A673 (cell line): ENCODE data around the gene UBXN2A. TPM values are rescaled to one million over a fixed set of nuclear protein-coding genes. Genes with fewer than 3 reads are reported as not detected.

Source experiments
- BruUV-seq: library from RNA; stranded (reverse); fragments of 400-500 nt; replicated peaks from 2 replicates; lab custom pipeline; 2021; lab: Mats Ljungman, UMichigan
- CTCF ChIA-PET: fragments of 300-600 bp; sonication (Branson Sonifier 250); formaldehyde crosslinking; loops from one replicate; lab custom pipeline; 2022; ENCODE audit warnings: antibody characterized with exemption; lab: Charles Lee
- POLR2A ChIA-PET: fragments of 300-600 bp; sonication (Branson Sonifier 250); formaldehyde crosslinking; loops from one replicate; lab custom pipeline; 2022; ENCODE audit warnings: antibody characterized with exemption; ENCODE audit not compliant: low non-redundant PET; lab: Charles Lee
- DNase-seq: peaks from one replicate; pipeline ENCODE4 v3.0.0-alpha.2; 2015; ENCODE audit warnings: low spot score
- H3K27ac ChIP-seq: fragments of 200-600 bp; sonication (generic); 2 replicates; pipeline ENCODE4 v1.5.1; 2016; ENCODE audit warnings: mixed run types, low read depth, mild to moderate bottlenecking, mixed read lengths, antibody characterized with exemption, low read length; ENCODE audit not compliant: poor library complexity, severe bottlenecking
- H3K27me3 ChIP-seq: fragments of 200-600 bp; sonication (generic); replicated peaks from 2 replicates; pipeline ENCODE4 v1.6.1; 2017; ENCODE audit warnings: mixed run types, low read depth, mild to moderate bottlenecking, mixed read lengths, antibody characterized with exemption, low read length; ENCODE audit not compliant: insufficient read depth, poor library complexity
- H3K36me3 ChIP-seq: fragments of 200-600 bp; sonication (generic); 2 replicates; pipeline ENCODE4 v1.6.1; 2016; ENCODE audit warnings: mixed run types, mild to moderate bottlenecking, mixed read lengths, antibody characterized with exemption, low read length; ENCODE audit not compliant: insufficient read depth, poor library complexity, severe bottlenecking
- H3K4me1 ChIP-seq: fragments of 200-600 bp; sonication (generic); 2 replicates; pipeline ENCODE4 v1.6.1; 2017; ENCODE audit warnings: mixed run types, mild to moderate bottlenecking, mixed read lengths, antibody characterized with exemption, low read length; ENCODE audit not compliant: insufficient read depth, poor library complexity, severe bottlenecking
- H3K4me3 ChIP-seq: fragments of 200-600 bp; sonication (generic); 2 replicates; pipeline ENCODE4 v1.5.1; 2016; ENCODE audit warnings: low read depth, mixed run types, mild to moderate bottlenecking, mixed read lengths, low read length; ENCODE audit not compliant: poor library complexity, severe bottlenecking
- H3K9me3 ChIP-seq: fragments of 200-600 bp; sonication (generic); 2 replicates; pipeline ENCODE4 v1.6.1; 2016; ENCODE audit warnings: mixed run types, low read depth, mild to moderate bottlenecking, mixed read lengths, antibody characterized with exemption, low read length; ENCODE audit not compliant: poor library complexity, severe bottlenecking
- EZH2 ChIP-seq: fragments of 200-600 bp; sonication (generic); IDR thresholded peaks from 2 replicates; pipeline ENCODE4 v1.6.1; 2017; ENCODE audit warnings: borderline replicate concordance, low read depth, mild to moderate bottlenecking, mixed read lengths, antibody characterized with exemption, low read length; ENCODE audit not compliant: poor library complexity, severe bottlenecking
- intact Hi-C: fragments of 100-400 bp; cut with micrococcal nuclease; formaldehyde crosslinking; loops from one replicate; pipeline ENCODE4 v1.10.0; 2022; ENCODE audit not compliant: unreplicated experiment
- total RNA-seq: library from RNA; stranded (reverse); gene quantifications from 2 replicates; pipeline ENCODE4 v1.2.3, GENCODE V29; 2021
- TF ChIP-seq, protein P1 (sequence below): fragments of 300-800, 200-600 bp; sonication (generic); conservative IDR thresholded peaks from 2 replicates; pipeline ENCODE4 v1.5.1; 2017; ENCODE audit warnings: low read depth, mild to moderate bottlenecking, antibody characterized with exemption, low read length, moderate library complexity, mixed read lengths

The UBXN2A gene
- total RNA-seq, 1 experiment from 2014 or later, result 18.3 TPM

DNA sequence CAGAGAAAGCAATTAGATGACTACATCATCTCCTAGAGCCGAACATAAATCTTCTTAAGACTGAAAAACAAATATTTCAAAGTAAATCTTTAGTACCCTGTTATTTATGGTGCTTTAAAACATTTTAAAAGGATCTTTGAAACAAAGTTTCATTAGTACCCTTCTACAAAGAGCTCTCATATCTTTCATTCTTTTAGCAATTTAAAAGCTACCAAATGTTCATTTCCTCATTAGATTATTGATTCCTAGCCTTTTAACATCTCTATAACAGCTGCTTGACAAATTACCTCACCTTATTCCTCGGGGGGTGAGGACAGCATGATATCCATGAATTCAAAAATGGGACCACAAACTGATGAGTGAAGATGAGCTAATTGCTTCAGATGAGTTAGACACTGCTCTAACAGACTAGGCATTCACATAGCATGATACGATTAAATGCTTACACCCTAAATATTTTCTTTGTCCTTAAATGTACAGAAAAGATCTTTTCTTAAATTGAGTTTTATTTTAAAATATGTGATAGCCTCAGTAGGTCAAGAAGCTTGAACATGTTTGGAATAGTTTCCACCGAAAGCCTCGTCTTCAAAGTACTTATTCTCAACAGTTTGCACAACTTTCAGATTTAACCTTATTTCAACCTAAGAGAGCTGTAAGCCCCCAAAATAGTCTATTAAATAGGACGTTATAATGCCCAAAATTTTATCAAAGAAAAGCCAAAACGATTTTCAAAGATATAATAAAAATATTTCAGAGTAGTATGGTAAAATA is 15.5 kb upstream of the UBXN2A start:
- no peak for TF ChIP-seq EZH2
- TF ChIP-seq, protein P1, sequence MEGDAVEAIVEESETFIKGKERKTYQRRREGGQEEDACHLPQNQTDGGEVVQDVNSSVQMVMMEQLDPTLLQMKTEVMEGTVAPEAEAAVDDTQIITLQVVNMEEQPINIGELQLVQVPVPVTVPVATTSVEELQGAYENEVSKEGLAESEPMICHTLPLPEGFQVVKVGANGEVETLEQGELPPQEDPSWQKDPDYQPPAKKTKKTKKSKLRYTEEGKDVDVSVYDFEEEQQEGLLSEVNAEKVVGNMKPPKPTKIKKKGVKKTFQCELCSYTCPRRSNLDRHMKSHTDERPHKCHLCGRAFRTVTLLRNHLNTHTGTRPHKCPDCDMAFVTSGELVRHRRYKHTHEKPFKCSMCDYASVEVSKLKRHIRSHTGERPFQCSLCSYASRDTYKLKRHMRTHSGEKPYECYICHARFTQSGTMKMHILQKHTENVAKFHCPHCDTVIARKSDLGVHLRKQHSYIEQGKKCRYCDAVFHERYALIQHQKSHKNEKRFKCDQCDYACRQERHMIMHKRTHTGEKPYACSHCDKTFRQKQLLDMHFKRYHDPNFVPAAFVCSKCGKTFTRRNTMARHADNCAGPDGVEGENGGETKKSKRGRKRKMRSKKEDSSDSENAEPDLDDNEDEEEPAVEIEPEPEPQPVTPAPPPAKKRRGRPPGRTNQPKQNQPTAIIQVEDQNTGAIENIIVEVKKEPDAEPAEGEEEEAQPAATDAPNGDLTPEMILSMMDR, result no peak
- no TSS peak for BruUV-seq
- ChIA-PET POLR2A (no interaction called here), CTCF (interaction anchor here (0.5 kb wide), 1 partner anchor 100 kb away, joined by 5 read pairs; no protein-coding TSS in a partner anchor)
- no peaks in the 10 kb centered on the region for H3K27me3 ChIP-seq
- peak overlapping the region; percentile 29 for H3K27ac ChIP-seq
- DNase-seq, result peak; percentile 19
- no peaks in the 10 kb centered on the region for H3K9me3 ChIP-seq
- H3K36me3 ChIP-seq, result no peaks in the 10 kb centered on the region
- peak overlapping the region; percentile 99 for H3K4me3 ChIP-seq
- intact Hi-C loops, result loop anchor here (5.0 kb wide), 1 partner anchor 158 kb away; the partner anchor contains the start of gene TP53I3
- peaks cover 10% of the 10 kb centered on the region for H3K4me1 ChIP-seq

DNA sequence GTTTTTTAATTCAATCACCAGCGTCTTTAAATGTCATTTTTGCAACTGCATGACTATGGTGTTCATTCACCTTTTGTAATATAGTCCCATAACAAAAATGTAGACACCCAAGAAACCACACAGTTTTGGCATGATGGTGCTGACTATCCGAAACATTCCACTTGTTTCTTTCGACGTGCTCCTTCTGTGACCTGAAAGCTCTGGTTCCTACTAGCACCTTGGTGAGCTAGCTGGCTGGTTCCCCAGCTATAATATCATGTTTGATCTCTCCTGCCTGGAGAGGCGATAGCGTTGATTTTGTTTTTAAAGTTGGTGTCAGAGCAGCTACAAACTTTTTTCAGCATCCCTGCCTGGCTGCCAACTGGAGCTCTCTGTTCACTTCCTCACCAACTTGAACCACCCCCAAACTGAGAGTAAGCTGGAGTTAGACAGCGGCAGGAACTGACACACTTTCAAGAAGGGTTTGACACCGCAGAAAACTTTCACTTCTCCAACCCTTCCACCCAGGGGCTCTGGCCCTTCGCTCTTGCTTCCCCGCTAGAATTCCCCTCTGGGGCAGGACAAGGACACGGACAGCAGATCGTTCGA is 14.5 kb upstream of the UBXN2A start:
- CTCF ChIA-PET, result interaction anchor here (1.7 kb wide), 1 partner anchor 101 kb away, joined by 8 read pairs; no protein-coding TSS in a partner anchor
- Histone ChIP-seq H3K4me1 (peaks cover 10% of the 10 kb centered on the region), H3K27ac (peak overlapping the region; percentile 99), H3K36me3 (no peaks in the 10 kb centered on the region), H3K9me3 (no peaks in the 10 kb centered on the region), H3K27me3 (no peaks in the 10 kb centered on the region), H3K4me3 (peak overlapping the region; percentile 99)
- BruUV-seq, result TSS peak; percentile 46
- no peak for TF ChIP-seq EZH2
- TF ChIP-seq, protein P1, result no peak
- intact Hi-C loops, result loop anchor here (5.0 kb wide), 1 partner anchor 157 kb away; the partner anchor contains the start of gene TP53I3
- POLR2A ChIA-PET, result no interaction called here
- peak; percentile 78 for DNase-seq

DNA sequence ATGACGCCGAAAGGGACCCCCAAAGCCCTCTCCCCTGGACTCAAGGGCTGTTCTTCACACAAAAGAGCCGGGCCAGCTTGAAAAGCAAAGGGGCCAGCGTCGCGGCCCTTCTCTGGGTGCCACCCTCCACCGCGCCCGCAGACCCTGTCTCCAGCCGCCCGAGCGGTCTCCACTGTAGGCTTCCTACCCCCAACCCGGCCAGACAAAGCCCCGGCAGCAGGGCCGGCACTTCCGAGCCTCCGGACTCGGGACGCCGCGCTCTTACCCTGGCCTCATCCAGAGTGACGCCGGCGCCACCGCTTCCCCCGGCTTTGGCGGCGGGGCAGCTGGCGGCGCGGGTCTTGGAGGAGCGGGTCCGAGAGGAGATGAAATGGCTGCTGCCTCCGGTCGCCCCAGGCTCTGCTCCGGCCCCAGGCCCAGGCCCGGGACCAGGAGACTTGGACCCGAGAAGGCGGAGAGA is 13.9 kb upstream of the UBXN2A start:
- POLR2A ChIA-PET, result no interaction called here
- Histone ChIP-seq H3K4me3 (peak overlapping the region; percentile 99), H3K9me3 (no peaks in the 10 kb centered on the region), H3K27me3 (no peaks in the 10 kb centered on the region), H3K4me1 (peaks cover 10% of the 10 kb centered on the region), H3K36me3 (no peaks in the 10 kb centered on the region), H3K27ac (peak overlapping the region; percentile 99)
- TF ChIP-seq, protein P1, result no peak
- TF ChIP-seq EZH2, result no peak
- DNase-seq, result peak; percentile 53
- no TSS peak for BruUV-seq
- CTCF ChIA-PET, result interaction anchor here (1.0 to 1.7 kb wide), 6 partner anchors 14 to 158 kb away, joined by 3 to 10 read pairs (median 4); partner anchors contain the start of gene TP53I3
- intact Hi-C loops, result loop anchor here (5.0 kb wide), 1 partner anchor 156 kb away; the partner anchor contains the start of gene TP53I3
